HepG2 (cell line): ENCODE measurements around the gene SLC38A3. TPM values are rescaled to one million over a fixed set of nuclear protein-coding genes. Genes with fewer than 3 reads are reported as not detected.

Experiments used
- ATF1 ChIP-seq: IDR thresholded peaks from 2 replicates; pipeline ENCODE4 v1.6.1; 2016; ENCODE audit warnings: mild to moderate bottlenecking, control low read depth
- CBFB ChIP-seq: sonication (generic); formaldehyde crosslinking; IDR thresholded peaks from 2 replicates; pipeline ENCODE4 v1.4.0; 2020; ENCODE audit warnings: missing genetic modification reagents
- CBX2 ChIP-seq, 2 experiments: fragments of 200-600 bp in 1 of 2; sonication (generic); formaldehyde crosslinking in 1 of 2; IDR thresholded peaks; 2 replicates each; pipeline versions ENCODE4 v1.7.0 to v1.8.1; 2018 to 2022; ENCODE audit warnings: low read depth in 2 of 2, low read length in 1 of 2, mild to moderate bottlenecking in 1 of 2, missing genetic modification reagents in 1 of 2
- DDIT3 ChIP-seq: sonication (generic); formaldehyde crosslinking; IDR thresholded peaks from 2 replicates; pipeline ENCODE4 v1.4.0; 2020; ENCODE audit warnings: mild to moderate bottlenecking, missing genetic modification reagents
- E2F1 ChIP-seq: sonication (generic); formaldehyde crosslinking; IDR thresholded peaks from 2 replicates; pipeline ENCODE4 v1.5.0; 2020; ENCODE audit warnings: missing genetic modification reagents
- HIC2 ChIP-seq: sonication (generic); formaldehyde crosslinking; IDR thresholded peaks from 2 replicates; pipeline ENCODE4 v1.9.0; 2022; ENCODE audit warnings: low read depth, missing genetic modification reagents
- NKX3-1 ChIP-seq: sonication (generic); formaldehyde crosslinking; IDR thresholded peaks from 2 replicates; pipeline ENCODE4 v1.5.0; 2020; ENCODE audit warnings: missing genetic modification reagents
- NR2F1 ChIP-seq, 2 experiments: fragments of 450-650 bp in 1 of 2; formaldehyde crosslinking in 1 of 2; IDR thresholded peaks; 2 replicates each; pipeline versions ENCODE4 v1.5.0 to v1.6.1; 2016 to 2020; ENCODE audit warnings: mild to moderate bottlenecking in 1 of 2, missing compliant biosample characterization in 1 of 2, missing genetic modification reagents in 1 of 2, moderate library complexity in 1 of 2
- SCMH1 ChIP-seq: sonication (generic); formaldehyde crosslinking; IDR thresholded peaks from 2 replicates; pipeline ENCODE4 v1.9.0; 2021; ENCODE audit warnings: missing genetic modification reagents, mild to moderate bottlenecking, borderline replicate concordance
- THAP8 ChIP-seq: sonication (generic); formaldehyde crosslinking; IDR thresholded peaks from 2 replicates; pipeline ENCODE4 v1.5.1; 2020; ENCODE audit warnings: missing genetic modification reagents, mild to moderate bottlenecking, borderline replicate concordance
- XBP1 ChIP-seq: sonication (generic); formaldehyde crosslinking; IDR thresholded peaks from 2 replicates; pipeline ENCODE4 v1.5.0; 2020; ENCODE audit warnings: missing genetic modification reagents
- ZBTB10 ChIP-seq: sonication (generic); formaldehyde crosslinking; IDR thresholded peaks from 2 replicates; pipeline ENCODE4 v1.4.0; 2020; ENCODE audit warnings: missing genetic modification reagents, borderline replicate concordance
- ZC3H13 ChIP-seq: sonication (generic); formaldehyde crosslinking; IDR thresholded peaks from 2 replicates; pipeline ENCODE4 v1.8.1; 2023; ENCODE audit warnings: mild to moderate bottlenecking, missing genetic modification reagents, moderate library complexity
- ZNF20 ChIP-seq: sonication (generic); formaldehyde crosslinking; IDR thresholded peaks from 2 replicates; pipeline ENCODE4 v1.4.0; 2020; ENCODE audit warnings: mild to moderate bottlenecking, moderate library complexity, missing genetic modification reagents
- ZNF430 ChIP-seq: sonication (generic); formaldehyde crosslinking; IDR thresholded peaks from 2 replicates; pipeline ENCODE4 v1.9.0; 2021; ENCODE audit warnings: mild to moderate bottlenecking, missing genetic modification reagents
- ZNF501 ChIP-seq: sonication (generic); formaldehyde crosslinking; IDR thresholded peaks from 2 replicates; pipeline ENCODE4 v1.5.1; 2020; ENCODE audit warnings: mild to moderate bottlenecking, moderate library complexity, missing genetic modification reagents
- ZNF691 ChIP-seq: sonication (generic); formaldehyde crosslinking; IDR thresholded peaks from 2 replicates; pipeline ENCODE4 v1.4.0; 2020; ENCODE audit warnings: missing genetic modification reagents, low read depth, mild to moderate bottlenecking, borderline replicate concordance
- ZNF776 ChIP-seq: sonication (generic); formaldehyde crosslinking; IDR thresholded peaks from 2 replicates; pipeline ENCODE4 v1.4.0; 2020; ENCODE audit warnings: mild to moderate bottlenecking, missing genetic modification reagents
- ZNF781 ChIP-seq: sonication (generic); formaldehyde crosslinking; IDR thresholded peaks from 2 replicates; pipeline ENCODE4 v1.5.1; 2020; ENCODE audit warnings: borderline replicate concordance, mild to moderate bottlenecking, missing genetic modification reagents; ENCODE audit errors: not compliant biosample characterization
- ZNF878 ChIP-seq: sonication (generic); formaldehyde crosslinking; IDR thresholded peaks from 2 replicates; pipeline ENCODE4 v1.8.1; 2023; ENCODE audit warnings: mild to moderate bottlenecking, missing genetic modification reagents, moderate library complexity
- polyA plus RNA-seq, 8 experiments: library from polyadenylated mRNA; depleted of rRNA in 3 of 8; stranded (reverse) in 7 of 8; unstranded in 1 of 8; fragments of >200 nt; fragmentation: Illumina TruSeq in 4 of 8; extraction: Trizol in 4 of 8; gene quantifications; 2 replicates each; pipeline versions ENCODE4 v1.2.1 to v1.2.3, GENCODE V29; 2011 to 2016; ENCODE audit warnings: low read depth in 4 of 8, missing spikeins in 1 of 8, mixed read lengths in 1 of 8; ENCODE audit not compliant: insufficient read depth in 1 of 8
- total RNA-seq, 5 experiments: library from RNA; depleted of rRNA; stranded (reverse); fragments of >200 nt; fragmentation: Illumina TruSeq; extraction: Trizol; gene quantifications; 2 replicates each; pipeline ENCODE4 v1.2.3, GENCODE V29; 2016; ENCODE audit warnings: low read depth in 1 of 5

The SLC38A3 gene
- total and polyA plus RNA-seq, 2 of the 13 experiments (the other 11 are each of a cell fraction or from before 2014, with no cell fraction given), result 29.8 to 164 TPM

GRCh38 chr3:50208677-50209344 is 3.7 kb downstream of the SLC38A3 start (continued):
- TF ChIP-seq NR2F1 (CRISPR knock-in tag; IDR thresholded peaks at IDR 0.05), result peak; percentile 86 to 90
- no peak for TF ChIP-seq DDIT3 (CRISPR knock-in tag)
- peak; percentile 76; the same call in 1 of the 2 replicates for TF ChIP-seq ZNF691 (CRISPR knock-in tag)
- no peak for TF ChIP-seq ZNF776
- peak; percentile 80; the same call in 1 of the 2 replicates for TF ChIP-seq HIC2
- TF ChIP-seq NKX3-1 (CRISPR knock-in tag), result peak; percentile 64; the same call in 1 of the 2 replicates
- TF ChIP-seq CBFB (CRISPR knock-in tag), result 0 out of 2 replicates have a peak, but pooled peaks have one; percentile 45
- TF ChIP-seq ZC3H13 (CRISPR knock-in tag), result peak; percentile 62; the same call in 1 of the 2 replicates
- peak; percentile 74 for TF ChIP-seq ZNF501
- no peak for TF ChIP-seq SCMH1
- no peak for TF ChIP-seq ATF1 (CRISPR knock-in tag)
- peak; percentile 61 for TF ChIP-seq ZNF781 (CRISPR knock-in tag)
- TF ChIP-seq CBX2 (IDR thresholded peaks at IDR 0.05; ENCODE audit: low read depth, low read length), result no peak
- TF ChIP-seq CBX2 (CRISPR knock-in tag; IDR thresholded peaks at IDR 0.05; ENCODE audit: low read depth), result no peak
- peak; percentile 67; the same call in 1 of the 2 replicates for TF ChIP-seq ZNF430 (CRISPR knock-in tag)
- TF ChIP-seq XBP1 (CRISPR knock-in tag), result no peak
- TF ChIP-seq E2F1 (CRISPR knock-in tag), result no peak; the same call in 1 of the 2 replicates
- peak; percentile 75; the same call in 1 of the 2 replicates for TF ChIP-seq ZNF878
- peak; percentile 92; the same call in 1 of the 2 replicates for TF ChIP-seq ZBTB10 (CRISPR knock-in tag)
- no peak for TF ChIP-seq THAP8 (CRISPR knock-in tag)
- TF ChIP-seq ZNF20 (CRISPR knock-in tag), result no peak
